ENCODE results near the gene MICAL2. TPM values are rescaled to one million over a fixed set of nuclear protein-coding genes. Genes with fewer than 3 reads are reported as not detected.

The MICAL2 gene, protein sequence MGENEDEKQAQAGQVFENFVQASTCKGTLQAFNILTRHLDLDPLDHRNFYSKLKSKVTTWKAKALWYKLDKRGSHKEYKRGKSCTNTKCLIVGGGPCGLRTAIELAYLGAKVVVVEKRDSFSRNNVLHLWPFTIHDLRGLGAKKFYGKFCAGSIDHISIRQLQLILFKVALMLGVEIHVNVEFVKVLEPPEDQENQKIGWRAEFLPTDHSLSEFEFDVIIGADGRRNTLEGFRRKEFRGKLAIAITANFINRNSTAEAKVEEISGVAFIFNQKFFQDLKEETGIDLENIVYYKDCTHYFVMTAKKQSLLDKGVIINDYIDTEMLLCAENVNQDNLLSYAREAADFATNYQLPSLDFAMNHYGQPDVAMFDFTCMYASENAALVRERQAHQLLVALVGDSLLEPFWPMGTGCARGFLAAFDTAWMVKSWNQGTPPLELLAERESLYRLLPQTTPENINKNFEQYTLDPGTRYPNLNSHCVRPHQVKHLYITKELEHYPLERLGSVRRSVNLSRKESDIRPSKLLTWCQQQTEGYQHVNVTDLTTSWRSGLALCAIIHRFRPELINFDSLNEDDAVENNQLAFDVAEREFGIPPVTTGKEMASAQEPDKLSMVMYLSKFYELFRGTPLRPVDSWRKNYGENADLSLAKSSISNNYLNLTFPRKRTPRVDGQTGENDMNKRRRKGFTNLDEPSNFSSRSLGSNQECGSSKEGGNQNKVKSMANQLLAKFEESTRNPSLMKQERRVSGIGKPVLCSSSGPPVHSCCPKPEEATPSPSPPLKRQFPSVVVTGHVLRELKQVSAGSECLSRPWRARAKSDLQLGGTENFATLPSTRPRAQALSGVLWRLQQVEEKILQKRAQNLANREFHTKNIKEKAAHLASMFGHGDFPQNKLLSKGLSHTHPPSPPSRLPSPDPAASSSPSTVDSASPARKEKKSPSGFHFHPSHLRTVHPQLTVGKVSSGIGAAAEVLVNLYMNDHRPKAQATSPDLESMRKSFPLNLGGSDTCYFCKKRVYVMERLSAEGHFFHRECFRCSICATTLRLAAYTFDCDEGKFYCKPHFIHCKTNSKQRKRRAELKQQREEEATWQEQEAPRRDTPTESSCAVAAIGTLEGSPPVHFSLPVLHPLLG
- 100 to 1,000 TPM; 195 to 499 (median 259) TPM for total RNA-seq

DNA sequence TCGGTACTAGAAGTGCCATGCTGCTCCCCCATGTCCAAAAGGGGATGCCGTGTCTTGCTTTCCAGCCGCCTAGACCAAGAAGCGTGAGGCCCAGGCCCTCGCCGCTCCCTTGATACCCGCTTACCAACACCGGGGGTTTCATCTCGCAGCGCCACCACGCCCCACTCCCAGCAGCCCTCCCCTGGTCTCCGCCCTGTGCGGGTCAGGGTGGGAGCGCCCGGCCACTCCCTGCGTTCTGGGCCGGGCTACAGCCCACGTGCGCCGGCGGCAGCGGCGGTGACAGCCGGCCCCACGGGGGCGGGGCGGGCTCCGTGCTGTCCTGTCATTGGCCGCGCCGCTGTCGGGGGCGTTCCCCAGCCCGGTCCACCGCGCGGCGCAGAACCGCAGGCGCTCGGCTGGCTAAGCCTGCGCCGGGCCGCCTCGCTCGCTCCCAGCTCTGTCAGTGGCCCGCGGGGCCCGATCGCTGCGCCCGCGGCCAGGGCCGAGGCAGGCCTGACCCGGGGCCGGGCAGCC lies at the start of gene MICAL2:
Gene MICAL2 (plus strand): TSS at position 390 of the 513 bp plus-strand sequence. CDS start 51,566 bp downstream, outside the sequence.
- WGBS: under 1% methylated on average over 38 of the region's 56 CpGs
- H3K4me1 ChIP-seq: peaks cover 27 to 54% (median 51%) of the 10 kb centered on the region in 4 donors
- intact Hi-C loops (cut with DNase I): loop anchor here (5.0 kb wide), 1 partner anchor 127 kb away; no protein-coding TSS in a partner anchor

DNA sequence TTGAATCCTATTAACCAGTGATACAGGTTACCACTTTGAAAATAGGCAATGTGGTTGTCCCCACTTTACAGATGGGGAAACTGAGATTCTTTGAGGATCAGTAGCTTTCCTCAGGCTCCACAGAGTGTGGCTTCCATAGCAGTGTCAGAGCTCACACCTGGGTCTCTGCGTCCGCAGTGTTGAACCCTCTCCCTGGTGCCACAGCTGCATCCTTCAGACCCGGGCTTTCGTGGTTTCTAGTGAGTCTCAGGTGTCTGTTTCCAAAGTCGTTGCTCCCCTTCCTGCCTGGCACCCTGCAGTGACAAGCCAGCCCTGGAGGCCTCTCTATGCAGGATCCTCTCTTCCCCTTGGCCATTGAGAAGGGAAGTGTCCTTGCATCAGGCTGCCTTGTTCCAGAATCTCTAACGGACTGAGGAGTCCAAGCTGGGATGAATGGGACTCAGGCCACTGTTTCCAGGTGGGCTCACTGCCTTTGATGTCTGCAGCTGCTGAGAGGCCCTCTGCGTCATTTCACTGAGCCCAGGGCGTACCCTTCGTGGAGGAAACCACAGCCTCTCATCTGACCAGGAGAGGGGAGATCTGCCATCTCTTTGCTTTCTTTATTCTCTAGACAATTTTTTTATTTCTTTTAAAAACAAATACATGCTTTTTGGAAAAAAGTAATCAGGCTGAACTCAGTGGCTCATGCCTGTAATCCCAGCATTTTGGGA lies 48.4 kb upstream of the MICAL2 start:
- no peak for TF ChIP-seq EP300 (IDR thresholded peaks at IDR 0.05)
- Histone ChIP-seq H3K27me3 (no peaks in the 10 kb centered on the region), H3K4me1 (peaks cover 7 to 12% (median 10%) of the 10 kb centered on the region in 4 donors), H3K4me3 (no peak overlapping the region), H3K9me3 (no peaks in the 10 kb centered on the region), H3K27ac (replicated peaks in 1 of 4) (no peak overlapping the region), H3K36me3 (no peaks in the 10 kb centered on the region)
- WGBS: 76% methylated on average over 9 of the region's 9 CpGs
- intact Hi-C loops (cut with DNase I): no loop called here
- no peak for DNase-seq (ENCODE audit: extremely low spot score)

More for the DNA sequence above, at the start of gene MICAL2:
- Histone ChIP-seq H3K36me3 (no peaks in the 10 kb centered on the region), H3K27me3 (no peaks in the 10 kb centered on the region), H3K27ac (replicated peaks in 1 of 4) (peak within 1 kb of the TSS; percentile 92 to 98 (median 97)), H3K4me3 (peak within 1 kb of the TSS; percentile 65 to 97 (median 88)), H3K9me3 (no peaks in the 10 kb centered on the region)
- DNase-seq (ENCODE audit: extremely low spot score): peak; percentile 95
- TF ChIP-seq POLR2AphosphoS5 (IDR thresholded peaks at IDR 0.05) (peak; percentile 89 to 92), POLR2A (IDR thresholded peaks at IDR 0.05; ENCODE audit: low read depth) (no peak)

DNA sequence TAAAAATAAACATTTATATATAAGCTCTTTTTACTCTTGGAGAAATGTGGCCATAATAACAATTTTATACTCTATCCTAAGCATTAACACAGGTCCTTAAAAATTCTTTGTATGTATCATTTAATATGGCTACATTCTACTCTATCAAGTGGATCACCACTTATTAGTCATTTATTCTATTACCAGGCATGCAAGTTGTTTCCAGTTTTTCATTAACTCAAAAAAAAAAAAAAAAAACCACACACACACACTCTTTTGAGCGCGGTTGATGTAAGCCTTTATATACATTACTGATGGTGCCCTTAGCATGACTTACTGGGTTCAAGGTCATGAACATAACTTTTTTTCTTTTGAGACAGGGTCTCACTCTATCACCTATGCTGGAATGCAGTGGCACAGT lies 47.1 kb upstream of the MICAL2 start:
- TF ChIP-seq, protein P1, sequence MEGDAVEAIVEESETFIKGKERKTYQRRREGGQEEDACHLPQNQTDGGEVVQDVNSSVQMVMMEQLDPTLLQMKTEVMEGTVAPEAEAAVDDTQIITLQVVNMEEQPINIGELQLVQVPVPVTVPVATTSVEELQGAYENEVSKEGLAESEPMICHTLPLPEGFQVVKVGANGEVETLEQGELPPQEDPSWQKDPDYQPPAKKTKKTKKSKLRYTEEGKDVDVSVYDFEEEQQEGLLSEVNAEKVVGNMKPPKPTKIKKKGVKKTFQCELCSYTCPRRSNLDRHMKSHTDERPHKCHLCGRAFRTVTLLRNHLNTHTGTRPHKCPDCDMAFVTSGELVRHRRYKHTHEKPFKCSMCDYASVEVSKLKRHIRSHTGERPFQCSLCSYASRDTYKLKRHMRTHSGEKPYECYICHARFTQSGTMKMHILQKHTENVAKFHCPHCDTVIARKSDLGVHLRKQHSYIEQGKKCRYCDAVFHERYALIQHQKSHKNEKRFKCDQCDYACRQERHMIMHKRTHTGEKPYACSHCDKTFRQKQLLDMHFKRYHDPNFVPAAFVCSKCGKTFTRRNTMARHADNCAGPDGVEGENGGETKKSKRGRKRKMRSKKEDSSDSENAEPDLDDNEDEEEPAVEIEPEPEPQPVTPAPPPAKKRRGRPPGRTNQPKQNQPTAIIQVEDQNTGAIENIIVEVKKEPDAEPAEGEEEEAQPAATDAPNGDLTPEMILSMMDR (IDR thresholded peaks at IDR 0.05): no peak
- TF ChIP-seq EP300 (IDR thresholded peaks at IDR 0.05) (no peak), POLR2A (IDR thresholded peaks at IDR 0.05; ENCODE audit: low read depth) (no peak), POLR2AphosphoS5 (IDR thresholded peaks at IDR 0.05) (no peak)
- H3K36me3 ChIP-seq: no peaks in the 10 kb centered on the region
- over 99% methylated on average over 2 of the region's 2 CpGs for WGBS
- no peak overlapping the region for H3K27ac ChIP-seq (replicated peaks in 1 of 4)
- H3K4me1 ChIP-seq: peaks cover 13 to 23% (median 21%) of the 10 kb centered on the region in 4 donors
- no peaks in the 10 kb centered on the region for H3K27me3 ChIP-seq
- no peaks in the 10 kb centered on the region for H3K9me3 ChIP-seq
- DNase-seq (ENCODE audit: extremely low spot score): no peak
- intact Hi-C loops (cut with DNase I): no loop called here
- H3K4me3 ChIP-seq: no peak overlapping the region

DNA sequence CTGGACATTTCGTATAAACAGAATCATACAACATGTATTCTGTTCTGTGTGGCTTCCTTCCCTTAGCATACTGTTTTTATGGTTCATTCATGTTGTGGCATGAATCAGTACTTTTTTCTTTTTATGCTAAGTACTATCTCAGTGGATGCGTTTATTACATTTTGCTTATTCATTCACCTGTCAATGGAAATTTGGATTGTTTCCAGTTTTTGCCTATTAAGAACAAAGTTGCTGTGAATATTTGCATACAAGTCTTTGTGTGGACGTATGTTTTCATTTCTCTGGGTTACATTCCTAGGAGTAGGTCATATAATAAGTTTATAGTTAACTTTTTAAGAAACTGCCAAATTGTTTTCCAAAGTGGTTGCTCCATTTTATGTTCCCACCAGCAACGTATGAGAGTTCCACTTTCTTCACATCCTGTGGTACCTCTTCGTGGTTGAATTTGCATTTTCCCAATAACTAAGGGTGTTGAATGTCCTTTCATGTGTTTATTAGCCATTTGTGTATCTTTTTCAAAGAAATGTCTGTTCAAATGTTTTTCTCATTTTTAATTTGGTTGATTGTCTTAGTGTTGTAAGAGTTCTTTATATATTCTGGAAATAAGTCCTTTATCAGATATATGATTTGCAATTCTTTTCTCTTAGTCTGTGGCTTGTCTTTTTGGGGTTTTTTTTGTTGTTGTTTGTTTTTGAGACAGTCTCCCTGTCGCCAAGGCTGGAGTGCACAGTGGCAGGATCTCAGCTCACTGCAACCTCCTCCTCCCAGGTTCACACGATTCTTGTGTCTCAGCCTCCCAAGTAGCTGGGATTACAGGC lies 46.0 kb upstream of the MICAL2 start:
- DNase-seq (ENCODE audit: extremely low spot score): no peak

DNA sequence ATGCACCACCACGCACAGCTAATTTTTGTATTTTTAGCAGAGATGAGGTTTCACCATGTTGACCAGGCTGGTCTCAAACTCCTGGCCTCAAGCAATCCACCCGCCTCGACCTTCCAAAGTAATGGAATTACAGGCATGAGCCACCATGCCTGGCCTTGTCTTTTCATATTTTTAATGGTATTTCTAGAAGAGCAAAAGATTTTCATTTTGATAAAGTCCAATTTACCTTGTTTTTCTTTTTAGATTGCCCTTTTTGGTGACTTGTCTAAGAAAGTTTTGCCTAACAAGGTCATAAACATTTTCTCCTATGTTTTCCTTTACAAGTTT lies 45.5 kb upstream of the MICAL2 start:
- H3K9me3 ChIP-seq: no peaks in the 10 kb centered on the region
- TF ChIP-seq EP300 (IDR thresholded peaks at IDR 0.05): no peak
- TF ChIP-seq POLR2A (IDR thresholded peaks at IDR 0.05; ENCODE audit: low read depth): no peak
- TF ChIP-seq POLR2AphosphoS5 (IDR thresholded peaks at IDR 0.05): no peak
- TF ChIP-seq, protein P1 (IDR thresholded peaks at IDR 0.05): no peak
- 76% methylated on average over 3 of the region's 3 CpGs for WGBS
- H3K27ac ChIP-seq (replicated peaks in 1 of 4): no peak overlapping the region
- no peaks in the 10 kb centered on the region for H3K27me3 ChIP-seq
- H3K4me3 ChIP-seq: no peak overlapping the region
- peaks cover 13 to 26% (median 22%) of the 10 kb centered on the region in 4 donors for H3K4me1 ChIP-seq
- no peak for DNase-seq (ENCODE audit: extremely low spot score)
- H3K36me3 ChIP-seq: no peaks in the 10 kb centered on the region
- intact Hi-C loops (cut with DNase I): no loop called here

More for the DNA sequence above, 46.0 kb upstream of the MICAL2 start:
- H3K4me3 ChIP-seq: no peak overlapping the region
- no peaks in the 10 kb centered on the region for H3K9me3 ChIP-seq
- intact Hi-C loops (cut with DNase I): no loop called here
- WGBS: 93% methylated on average over 7 of the region's 7 CpGs
- TF ChIP-seq POLR2AphosphoS5 (IDR thresholded peaks at IDR 0.05) (no peak), POLR2A (IDR thresholded peaks at IDR 0.05; ENCODE audit: low read depth) (no peak)
- peaks cover 13 to 25% (median 21%) of the 10 kb centered on the region in 4 donors for H3K4me1 ChIP-seq
- no peaks in the 10 kb centered on the region for H3K27me3 ChIP-seq
- H3K36me3 ChIP-seq: no peaks in the 10 kb centered on the region
- H3K27ac ChIP-seq (replicated peaks in 1 of 4): no peak overlapping the region

All from esophagus muscularis mucosa (tissue), 4 donors.